Ramos (cell line): ENCODE data around the gene SLC25A26.

ENCODE experiments used
- in situ Hi-C: fragments of 300-500 bp; cut with MboI; formaldehyde crosslinking; loops from one replicate; pipeline ENCODE4 v1.14.3; 2022; ENCODE audit warnings: low sequenced_read_pairs; ENCODE audit not compliant: unreplicated experiment

SLC25A26 gene

DNA sequence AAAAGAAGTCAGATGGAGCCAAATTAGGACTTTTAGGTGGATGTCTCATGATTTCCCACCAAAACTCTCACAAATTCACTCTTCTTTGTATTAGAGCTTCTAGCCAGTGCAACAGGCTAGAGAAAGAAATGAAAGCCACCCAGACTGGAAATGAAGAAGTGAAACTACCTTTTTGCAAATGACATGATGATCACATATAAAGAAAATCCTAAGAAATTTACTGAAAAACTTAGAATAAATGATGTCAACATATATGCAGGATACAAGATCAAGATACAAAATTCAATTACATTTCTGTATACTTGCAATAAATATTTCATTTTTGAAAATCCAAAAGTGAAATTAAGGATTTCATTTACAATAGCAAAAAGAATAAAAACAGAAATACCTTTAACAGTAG is 169.2 kb downstream of the SLC25A26 start:
- in situ Hi-C loops = loop anchor here (25.0 kb wide), 1 partner anchor 422 kb away; no protein-coding TSS in a partner anchor

DNA sequence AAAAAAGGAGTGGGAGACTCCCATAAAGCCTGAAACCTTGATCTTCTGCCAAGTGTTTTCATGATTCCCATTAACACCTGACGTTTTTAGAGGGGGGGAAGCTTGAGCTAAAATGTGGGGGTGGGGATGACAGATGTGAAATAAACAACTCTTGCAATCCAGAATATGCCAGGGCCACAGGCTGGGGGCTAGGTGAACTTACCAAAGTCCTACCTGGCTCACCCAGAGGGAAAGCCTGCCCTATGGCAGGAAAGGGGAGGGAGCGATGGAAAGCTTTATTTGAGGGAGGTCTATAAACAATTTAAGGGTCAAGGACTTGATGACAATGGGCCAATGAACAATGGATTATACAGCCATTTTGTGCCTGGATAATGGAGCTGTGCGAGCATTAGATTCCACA is 171.7 kb downstream of the SLC25A26 start:
- in situ Hi-C loops = loop anchor here (25.0 kb wide), 1 partner anchor 420 kb away; no protein-coding TSS in a partner anchor

GRCh38 chr3:66392966-66393332 is 172.1 kb downstream of the SLC25A26 start:
- in situ Hi-C loops = loop anchor here (25.0 kb wide), 1 partner anchor 419 kb away; no protein-coding TSS in a partner anchor

DNA sequence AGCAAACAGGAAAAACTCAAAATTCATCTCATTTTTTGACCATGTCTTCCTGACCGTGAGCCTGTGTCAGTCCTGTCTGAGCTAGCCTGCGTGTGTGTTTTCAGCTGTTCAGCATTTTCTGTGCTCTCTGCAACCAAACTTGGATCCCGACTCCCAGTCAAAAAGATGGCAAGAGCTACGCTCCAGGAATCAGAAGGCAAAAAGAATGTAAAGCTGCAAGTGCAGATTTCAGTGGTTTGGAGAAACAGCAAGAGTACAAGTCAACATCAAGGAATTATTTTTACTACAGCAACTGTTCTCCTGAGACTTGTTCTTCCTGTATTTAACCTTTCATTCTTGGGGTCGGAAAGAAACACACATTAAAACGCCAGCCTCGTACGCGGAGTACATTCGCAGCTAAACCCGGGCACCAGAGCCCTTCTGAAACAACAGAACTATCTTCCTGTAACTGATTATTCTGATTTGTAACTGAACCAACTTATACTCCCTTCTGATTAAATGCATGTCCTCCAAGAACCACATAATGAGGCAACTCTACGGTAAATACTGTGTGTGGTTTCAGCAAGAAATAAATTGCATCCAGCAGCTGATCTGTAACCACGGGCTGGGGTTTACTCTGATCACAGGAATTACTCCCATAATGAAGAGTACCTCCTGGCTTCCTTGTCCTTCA is 172.7 kb downstream of the SLC25A26 start:
- in situ Hi-C loops = loop anchor here (25.0 kb wide), 1 partner anchor 419 kb away; no protein-coding TSS in a partner anchor

DNA sequence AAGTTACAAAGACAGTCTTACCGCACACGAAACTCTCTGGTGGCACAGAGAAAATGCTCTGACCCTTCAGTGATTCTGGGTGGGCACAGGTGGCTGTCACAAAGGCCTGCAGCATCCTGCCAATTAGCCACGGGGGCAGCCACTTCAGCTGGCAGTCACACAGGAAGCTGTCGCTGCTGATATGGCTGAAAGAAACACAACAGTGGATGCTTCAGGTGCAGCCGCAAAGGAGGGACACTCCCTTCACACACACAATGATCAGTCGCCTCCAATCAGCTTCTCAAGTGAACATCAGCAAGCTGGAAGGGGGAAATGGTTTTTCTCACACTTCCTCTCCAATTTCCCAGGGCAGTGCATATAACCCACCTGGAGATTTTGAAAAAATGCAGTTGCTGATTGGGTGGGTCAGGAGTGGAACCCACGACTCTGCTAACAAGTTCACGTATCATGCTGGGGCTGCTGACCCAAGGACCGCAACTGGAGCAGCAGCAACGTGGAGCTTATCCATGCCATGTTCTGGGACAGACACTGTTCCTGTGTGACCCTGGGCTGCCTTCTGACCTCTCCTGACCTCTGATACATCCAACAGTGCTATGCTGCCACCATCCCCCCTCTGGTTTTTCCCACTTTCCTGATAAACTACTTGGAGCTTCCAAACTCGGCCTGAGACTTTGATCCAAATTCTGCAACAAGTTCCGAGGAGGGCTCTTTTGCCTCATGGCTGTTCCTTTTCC is 173.4 kb downstream of the SLC25A26 start:
- in situ Hi-C loops = loop anchor here (25.0 kb wide), 1 partner anchor 418 kb away; no protein-coding TSS in a partner anchor

GRCh38 chr3:66394753-66395249 is 174.0 kb downstream of the SLC25A26 start:
- in situ Hi-C loops = loop anchor here (25.0 kb wide), 1 partner anchor 418 kb away; no protein-coding TSS in a partner anchor

- in situ Hi-C loops = loop anchor here (25.0 kb wide), 1 partner anchor 417 kb away; no protein-coding TSS in a partner anchor
These were observed 174.8 kb downstream of the SLC25A26 start for GRCh38 chr3:66395635-66396034.

DNA sequence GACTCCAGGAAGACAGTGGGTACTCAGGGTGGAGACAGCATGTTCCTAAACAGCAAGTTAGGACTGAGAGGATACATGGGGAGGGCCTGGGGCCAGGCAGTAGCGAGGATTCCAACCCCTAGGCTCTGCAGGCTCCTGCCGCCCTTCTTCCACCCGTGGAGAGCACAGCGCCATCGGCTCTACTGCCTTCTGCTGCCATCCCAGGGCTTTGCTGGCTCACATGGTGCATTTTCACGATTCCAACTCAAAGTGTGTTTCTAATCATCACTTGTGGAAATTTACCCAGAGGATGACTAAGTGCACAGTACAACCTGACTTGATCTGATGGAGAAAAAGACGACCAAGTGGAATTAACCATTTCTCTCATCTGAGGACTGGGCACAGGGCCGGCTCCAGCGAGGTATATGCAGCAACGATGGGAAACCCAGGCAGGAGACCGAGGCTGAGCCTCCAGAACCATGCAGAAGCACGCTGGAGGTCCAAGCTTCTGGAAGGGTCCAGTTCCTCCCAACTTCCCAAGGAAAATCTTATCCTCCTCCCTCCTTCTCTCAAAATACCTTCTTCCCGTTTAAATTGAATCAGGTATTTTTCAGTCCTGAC is 175.5 kb downstream of the SLC25A26 start:
- in situ Hi-C loops = loop anchor here (25.0 kb wide), 1 partner anchor 416 kb away; no protein-coding TSS in a partner anchor

DNA sequence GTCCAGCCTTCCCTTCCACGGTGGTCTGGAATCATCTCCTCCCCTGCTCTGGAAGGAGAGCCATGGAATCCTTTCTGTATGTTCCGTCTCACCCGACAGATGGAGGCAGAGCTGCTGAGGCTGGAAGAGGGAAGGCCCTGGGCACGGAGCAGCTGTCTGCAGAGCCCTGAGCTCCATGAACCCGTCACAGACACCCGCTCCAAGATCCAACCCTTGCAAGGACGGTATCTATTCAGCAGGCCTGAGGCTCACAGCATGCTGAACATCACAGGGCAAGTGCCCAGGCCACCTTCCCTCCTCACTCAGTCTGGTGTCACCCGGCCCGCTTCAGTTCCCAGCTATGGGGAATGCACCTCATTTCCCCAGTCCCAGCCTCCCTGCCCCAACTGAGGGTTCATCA is 176.1 kb downstream of the SLC25A26 start:
- in situ Hi-C loops = loop anchor here (25.0 kb wide), 1 partner anchor 415 kb away; no protein-coding TSS in a partner anchor

DNA sequence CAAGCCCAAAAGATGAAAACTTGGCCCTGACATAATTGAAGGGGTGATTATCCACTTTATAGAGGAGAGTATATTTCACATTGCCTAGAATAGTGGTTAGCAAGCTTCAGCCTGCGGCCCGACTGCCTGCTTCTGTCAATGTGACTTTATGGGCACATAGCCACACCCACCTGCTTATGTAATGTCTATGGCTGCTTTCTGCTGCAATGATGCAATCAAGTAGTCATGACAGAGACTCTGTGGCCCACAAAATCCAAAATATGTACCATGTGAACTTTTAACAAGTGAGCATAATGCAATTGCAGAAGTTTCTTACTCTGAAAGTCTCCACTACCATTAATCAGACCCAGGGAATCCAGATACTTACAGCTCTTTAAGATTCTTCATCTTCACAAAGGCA is 176.9 kb downstream of the SLC25A26 start:
- in situ Hi-C loops = loop anchor here (25.0 kb wide), 1 partner anchor 415 kb away; no protein-coding TSS in a partner anchor

GRCh38 chr3:66398228-66399025 is 177.6 kb downstream of the SLC25A26 start:
- in situ Hi-C loops = loop anchor here (25.0 kb wide), 1 partner anchor 414 kb away; no protein-coding TSS in a partner anchor

DNA sequence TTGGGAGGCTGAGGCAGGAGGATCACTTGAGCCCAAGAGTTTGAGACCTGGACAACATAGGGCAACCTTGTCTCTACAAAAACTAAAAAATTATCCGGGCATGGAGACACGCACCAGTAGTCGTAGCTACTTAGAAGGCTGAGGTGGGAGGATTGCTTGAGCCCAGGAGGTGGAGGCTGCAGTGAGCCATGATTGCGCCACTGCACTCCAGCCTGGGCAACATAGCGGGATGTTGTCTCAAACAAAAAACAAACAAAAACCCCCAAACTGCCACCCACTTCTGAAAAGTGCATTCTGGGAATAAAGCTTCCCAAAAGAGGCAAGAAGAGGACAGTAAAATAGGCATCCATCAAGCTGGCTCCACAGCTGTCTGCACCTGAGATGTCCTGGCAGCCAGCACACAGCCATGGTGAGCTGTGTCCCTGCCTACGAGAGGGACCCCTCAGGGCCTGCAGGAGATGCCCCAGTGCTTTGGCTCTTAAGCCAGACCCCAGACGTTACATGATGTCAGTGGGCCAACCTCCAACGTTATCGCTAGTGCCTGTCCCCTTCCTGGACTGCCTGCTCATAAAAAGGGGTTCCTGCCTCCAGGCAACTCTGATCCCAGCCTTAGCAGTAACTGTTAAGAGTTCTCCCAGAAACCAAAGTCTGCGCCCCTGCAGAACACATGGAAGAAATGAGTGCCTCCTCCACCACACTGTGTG is 178.9 kb downstream of the SLC25A26 start:
- in situ Hi-C loops = loop anchor here (25.0 kb wide), 1 partner anchor 413 kb away; no protein-coding TSS in a partner anchor

DNA sequence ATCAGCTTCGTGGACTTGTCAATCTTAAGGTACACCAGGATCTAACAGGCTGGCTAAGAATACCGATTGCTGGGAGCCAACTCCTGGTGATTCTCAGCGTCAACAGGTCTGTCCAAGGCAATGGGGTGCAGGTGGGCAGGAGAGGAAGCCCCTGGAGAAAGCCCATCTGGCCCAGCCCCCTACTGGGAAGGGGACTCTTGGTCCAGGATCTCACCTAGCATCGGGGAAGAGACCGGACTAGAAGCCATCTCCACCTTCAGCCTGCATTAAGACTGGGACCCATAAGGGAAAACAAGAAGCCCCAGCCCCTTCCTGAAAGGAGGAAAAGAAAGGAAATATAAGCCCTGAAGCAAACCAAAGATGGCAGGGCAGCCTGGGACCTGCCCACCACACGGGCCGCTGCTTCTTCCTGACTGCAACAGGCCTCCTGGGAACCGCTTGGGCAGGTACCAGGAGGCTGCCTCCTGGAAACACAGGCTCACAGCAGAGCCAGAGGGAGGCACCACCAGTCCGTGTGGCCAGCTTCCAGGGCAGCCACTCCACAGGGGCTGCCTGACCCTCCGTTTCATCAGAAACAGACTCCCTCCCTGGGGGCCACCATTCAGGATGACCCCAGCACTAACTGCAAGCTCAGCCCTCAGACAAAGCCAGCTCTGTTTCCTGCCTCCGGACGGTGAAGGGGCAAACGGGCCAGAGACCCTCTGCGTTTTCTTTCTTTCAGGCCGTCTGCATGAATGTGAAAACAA is 179.8 kb downstream of the SLC25A26 start:
- in situ Hi-C loops = no loop called here

- in situ Hi-C loops = no loop called here
These were observed 180.4 kb downstream of the SLC25A26 start for GRCh38 chr3:66401157-66401550.

- in situ Hi-C loops = no loop called here
These were observed 181.1 kb downstream of the SLC25A26 start for GRCh38 chr3:66401675-66402491.

GRCh38 chr3:66402596-66403290 is 181.9 kb downstream of the SLC25A26 start:
- in situ Hi-C loops = no loop called here
